ENCODE measurements around the gene ACIN1. TPM values are rescaled to one million over a fixed set of nuclear protein-coding genes. Genes with fewer than 3 reads are reported as not detected.

The ACIN1 gene
- total and polyA plus RNA-seq, 2 of the 13 experiments (the other 11 are each of a cell fraction or from before 2014, with no cell fraction given), result 165 to 183 TPM

DNA sequence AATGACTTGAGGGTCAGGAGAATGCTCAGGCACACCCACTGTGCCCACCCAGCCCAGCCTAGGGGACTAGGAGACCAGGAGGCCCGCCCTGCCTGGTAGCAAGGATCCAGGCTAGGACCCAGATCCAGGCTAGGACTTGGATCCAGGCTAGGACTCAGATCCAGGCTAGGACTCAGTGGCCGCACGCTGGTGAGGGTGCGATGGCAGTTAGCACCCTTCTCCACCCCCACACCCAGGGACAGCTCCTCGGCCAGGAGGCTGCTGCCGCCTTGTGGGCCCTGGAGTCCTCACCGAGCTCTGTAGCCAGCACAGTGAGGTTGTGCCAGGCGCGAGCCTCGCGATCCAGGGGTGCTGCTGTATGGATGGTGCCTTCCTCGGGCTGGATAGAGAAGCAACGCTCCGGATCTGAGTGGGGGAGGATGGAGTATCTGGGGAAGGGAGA, 42.7 kb downstream of the ACIN1 start (continued):
- TF ChIP-seq HHEX (CRISPR knock-in tag; IDR thresholded peaks at IDR 0.05), result no peak
- TF ChIP-seq ZNF230 (CRISPR knock-in tag; IDR thresholded peaks at IDR 0.05), result 0 out of 2 replicates have a peak, but pooled peaks have one; percentile 58
- TF ChIP-seq ERF (CRISPR knock-in tag; IDR thresholded peaks at IDR 0.05), result peak; percentile 69; the same call in 1 of the 2 replicates
- 0 out of 2 replicates have a peak, but pooled peaks have one; percentile 39 for TF ChIP-seq ZNF232 (CRISPR knock-in tag; IDR thresholded peaks at IDR 0.05; ENCODE audit: borderline replicate concordance)
- no peak for TF ChIP-seq ELF4 (CRISPR knock-in tag; IDR thresholded peaks at IDR 0.05; ENCODE audit: borderline replicate concordance)
- TF ChIP-seq GTF3A (CRISPR knock-in tag; conservative IDR thresholded peaks at IDR 0.05), result no peak
- no peak for TF ChIP-seq ZNF776 (CRISPR knock-in tag; IDR thresholded peaks at IDR 0.05)
- peak; percentile 93 for TF ChIP-seq ZFP90 (CRISPR knock-in tag; IDR thresholded peaks at IDR 0.05; ENCODE audit: borderline replicate concordance)
- TF ChIP-seq, protein P1, sequence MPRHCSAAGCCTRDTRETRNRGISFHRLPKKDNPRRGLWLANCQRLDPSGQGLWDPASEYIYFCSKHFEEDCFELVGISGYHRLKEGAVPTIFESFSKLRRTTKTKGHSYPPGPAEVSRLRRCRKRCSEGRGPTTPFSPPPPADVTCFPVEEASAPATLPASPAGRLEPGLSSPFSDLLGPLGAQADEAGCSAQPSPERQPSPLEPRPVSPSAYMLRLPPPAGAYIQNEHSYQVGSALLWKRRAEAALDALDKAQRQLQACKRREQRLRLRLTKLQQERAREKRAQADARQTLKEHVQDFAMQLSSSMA (CRISPR knock-in tag; IDR thresholded peaks at IDR 0.05), result no peak
- peak; percentile 22 for TF ChIP-seq YY1 (IDR thresholded peaks at IDR 0.05; ENCODE audit: insufficient read depth, insufficient replicate concordance, low read depth, low read length)
- no peak for TF ChIP-seq POLR2AphosphoS5 (IDR thresholded peaks at IDR 0.05; ENCODE audit: low read depth, low read length)
- no peak for TF ChIP-seq ZNF564 (CRISPR knock-in tag; IDR thresholded peaks at IDR 0.05)
- peak; percentile 49; the same call in 1 of the 2 replicates for TF ChIP-seq SPEN (CRISPR knock-in tag; IDR thresholded peaks at IDR 0.05; ENCODE audit: low read depth)
- no peak for TF ChIP-seq ARHGAP35 (CRISPR knock-in tag; IDR thresholded peaks at IDR 0.05; ENCODE audit: borderline replicate concordance)
- TF ChIP-seq, protein P2, sequence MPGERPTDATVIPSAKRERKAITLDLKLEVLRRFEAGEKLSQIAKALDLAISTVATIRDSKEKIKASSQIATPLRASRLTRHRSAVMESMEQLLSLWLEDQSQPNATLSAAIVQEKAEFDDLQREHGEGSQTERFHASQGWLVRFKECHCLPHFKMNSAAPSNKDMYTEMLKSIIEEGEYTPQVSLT (CRISPR knock-in tag; IDR thresholded peaks at IDR 0.05; ENCODE audit: borderline replicate concordance, low read depth), result no peak
- no peak for TF ChIP-seq ZBTB8A (CRISPR knock-in tag; IDR thresholded peaks at IDR 0.05; ENCODE audit: borderline replicate concordance, low read depth)
- TF ChIP-seq NFIC (IDR thresholded peaks at IDR 0.05; ENCODE audit: low read length), result no peak
- TF ChIP-seq IRF2 (CRISPR knock-in tag; IDR thresholded peaks at IDR 0.05), result no peak
- TF ChIP-seq ZBTB20 (CRISPR knock-in tag; IDR thresholded peaks at IDR 0.05; ENCODE audit: borderline replicate concordance, low read depth), result peak; percentile 82; the same call in 1 of the 2 replicates
- no peak for TF ChIP-seq RBAK (CRISPR knock-in tag; IDR thresholded peaks at IDR 0.05)
- TF ChIP-seq HNRNPK (IDR thresholded peaks at IDR 0.05; ENCODE audit: low read depth, low read length, poor library complexity, severe bottlenecking), result no peak
- TF ChIP-seq ZNF616 (CRISPR knock-in tag; IDR thresholded peaks at IDR 0.05; ENCODE audit: low read depth), result peak; percentile 68; the same call in 1 of the 2 replicates
- peak; percentile 73; the same call in 1 of the 2 replicates for TF ChIP-seq HOXA3 (CRISPR knock-in tag; IDR thresholded peaks at IDR 0.05)
- peak; percentile 83; the same call in 1 of the 2 replicates for TF ChIP-seq ZNF766 (CRISPR knock-in tag; IDR thresholded peaks at IDR 0.05; ENCODE audit: borderline replicate concordance)
- peak; percentile 62; the same call in 1 of the 2 replicates for TF ChIP-seq ZNF607 (CRISPR knock-in tag; IDR thresholded peaks at IDR 0.05; ENCODE audit: borderline replicate concordance)
- TF ChIP-seq ESRRA (CRISPR knock-in tag; IDR thresholded peaks at IDR 0.05; ENCODE audit: low read depth), result no peak
- peak; percentile 56 for TF ChIP-seq TEAD3 (CRISPR knock-in tag; optimal IDR thresholded peaks at IDR 0.05; ENCODE audit: borderline replicate concordance)
- no peak for TF ChIP-seq NCOA5 (CRISPR knock-in tag; IDR thresholded peaks at IDR 0.05)
- TF ChIP-seq ZNF431 (CRISPR knock-in tag; IDR thresholded peaks at IDR 0.05; ENCODE audit: borderline replicate concordance, low read depth), result no peak
- TF ChIP-seq SP4 (CRISPR knock-in tag; IDR thresholded peaks at IDR 0.05), result 0 out of 2 replicates have a peak, but pooled peaks have one; percentile 5
- TF ChIP-seq HNRNPL (IDR thresholded peaks at IDR 0.05; ENCODE audit: low read depth, low read length), result 0 out of 2 replicates have a peak, but pooled peaks have one; percentile 69
- TF ChIP-seq NFATC3 (CRISPR knock-in tag; IDR thresholded peaks at IDR 0.05), result no peak
- TF ChIP-seq SMARCC2 (IDR thresholded peaks at IDR 0.05), result no peak
- no peak for TF ChIP-seq TP53 (CRISPR knock-in tag; conservative IDR thresholded peaks at IDR 0.05)

Data from HepG2 (cell line).